LNCAP (cell line): ENCODE measurements around the gene HS6ST2.

Experiments used
- CTCF ChIP-seq: fragments of 450-650 bp; IDR thresholded peaks from 2 replicates; pipeline ENCODE4 v1.5.1; 2017; ENCODE audit warnings: mild to moderate bottlenecking

Gene HS6ST2

GRCh38 chrX:132576939-132577338 lies 381.5 kb downstream of the HS6ST2 start:
- TF ChIP-seq CTCF = no peak
